MCF 10A (cell line): ENCODE data around the gene RPL15. TPM values are rescaled to one million over a fixed set of nuclear protein-coding genes. Genes with fewer than 3 reads are reported as not detected.

Experiments used
- BruUV-seq: library from RNA; stranded (reverse); fragments of 400-500 nt; replicated peaks from 2 replicates; lab custom pipeline; 2021; lab: Mats Ljungman, UMichigan
- CTCF ChIA-PET: fragments of 300-600 bp; sonication (Branson Sonifier 250); formaldehyde crosslinking; extraction: SDS; loops from one replicate; lab custom pipeline; 2021; ENCODE audit warnings: antibody characterized with exemption, inconsistent platforms; lab: Yijun Ruan, JAX
- POLR2A ChIA-PET: fragments of 300-600, 350-650 bp; sonication (Branson Sonifier 250); formaldehyde crosslinking; extraction: SDS; loops from one replicate; lab custom pipeline; 2020; ENCODE audit warnings: antibody characterized with exemption, inconsistent platforms; lab: Yijun Ruan, JAX
- DNase-seq: peaks from one replicate; pipeline ENCODE4 v3.0.0-alpha.2; 2018; ENCODE audit not compliant: unreplicated experiment
- H3K27ac Mint-ChIP-seq: one replicate; pipeline ENCODE4 v1.8.0; 2022; ENCODE audit warnings: mild to moderate bottlenecking, low read depth, mixed read lengths; ENCODE audit not compliant: unreplicated experiment
- H3K27me3 Mint-ChIP-seq: one replicate; pipeline ENCODE4 v1.8.0; 2022; ENCODE audit warnings: mixed read lengths; ENCODE audit not compliant: insufficient read depth, unreplicated experiment
- H3K36me3 Mint-ChIP-seq: one replicate; pipeline ENCODE4 v1.8.0; 2022; ENCODE audit warnings: mild to moderate bottlenecking, moderate library complexity, mixed read lengths; ENCODE audit not compliant: insufficient read depth, unreplicated experiment
- H3K4me1 Mint-ChIP-seq: one replicate; pipeline ENCODE4 v1.8.0; 2022; ENCODE audit warnings: mixed read lengths; ENCODE audit not compliant: insufficient read depth, unreplicated experiment
- H3K4me3 Mint-ChIP-seq: one replicate; pipeline ENCODE4 v1.8.0; 2022; ENCODE audit warnings: mild to moderate bottlenecking, moderate library complexity, mixed read lengths; ENCODE audit not compliant: unreplicated experiment
- H3K9me3 Mint-ChIP-seq: one replicate; pipeline ENCODE4 v1.8.0; 2022; ENCODE audit warnings: mixed read lengths; ENCODE audit not compliant: unreplicated experiment
- intact Hi-C: fragments of 100-400 bp; cut with micrococcal nuclease; formaldehyde crosslinking; loops from 2 replicates; pipeline ENCODE4 v1.14.1; 2022
- total RNA-seq: library from RNA; stranded (reverse); gene quantifications from 2 replicates; pipeline ENCODE4 v1.2.3, GENCODE V29; 2022
- TF ChIP-seq, protein P1 (sequence below): fragments of 200-600 bp; IDR thresholded peaks from one replicate; pipeline ENCODE4 v1.8.0; 2022; ENCODE audit warnings: antibody characterized with exemption, mild to moderate bottlenecking; ENCODE audit not compliant: unreplicated experiment

The RPL15 gene
- total RNA-seq, 1 experiment from 2014 or later, result 2,310 TPM

GRCh38 chr3:23932571-23932970, 15.6 kb downstream of the RPL15 start:
- CTCF ChIA-PET, result interaction anchor here (0.6 kb wide), 1 partner anchor 14 kb away, joined by 3 read pairs; no protein-coding TSS in a partner anchor
- BruUV-seq, result no TSS peak
- no peak overlapping the region for H3K27ac Mint-ChIP-seq

DNA sequence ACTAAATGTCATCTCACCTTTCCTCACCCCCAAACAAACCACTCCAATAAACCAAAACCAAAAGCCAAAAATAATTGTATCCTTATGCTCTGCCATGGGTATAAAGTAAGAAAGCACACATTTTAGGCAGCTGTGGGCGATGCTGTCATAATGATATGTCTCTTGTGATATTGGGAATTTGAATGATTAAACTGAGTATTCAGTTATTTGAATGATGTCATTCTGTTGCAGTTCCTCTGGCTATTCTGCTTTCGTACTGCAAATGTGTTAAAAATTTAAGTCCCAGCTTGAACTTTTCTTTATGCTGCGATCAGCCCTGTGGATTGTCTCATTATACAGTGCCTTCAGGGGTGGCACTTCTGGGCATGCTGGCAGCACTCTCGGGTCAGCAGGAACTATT, 17.3 kb downstream of the RPL15 start:
- CTCF ChIA-PET, result no interaction called here
- POLR2A ChIA-PET, result interaction anchor here (2.6 kb wide), 1 partner anchor 18 kb away, joined by 12 read pairs; the partner anchor contains the start of genes NKIRAS1 and RPL15
- Mint-ChIP-seq H3K4me1 (peaks cover 4% of the 10 kb centered on the region), H3K36me3 (no peaks in the 10 kb centered on the region), H3K27me3 (no peaks in the 10 kb centered on the region), H3K27ac (no peak overlapping the region), H3K4me3 (no peak overlapping the region), H3K9me3 (no peaks in the 10 kb centered on the region)
- TF ChIP-seq, protein P1, sequence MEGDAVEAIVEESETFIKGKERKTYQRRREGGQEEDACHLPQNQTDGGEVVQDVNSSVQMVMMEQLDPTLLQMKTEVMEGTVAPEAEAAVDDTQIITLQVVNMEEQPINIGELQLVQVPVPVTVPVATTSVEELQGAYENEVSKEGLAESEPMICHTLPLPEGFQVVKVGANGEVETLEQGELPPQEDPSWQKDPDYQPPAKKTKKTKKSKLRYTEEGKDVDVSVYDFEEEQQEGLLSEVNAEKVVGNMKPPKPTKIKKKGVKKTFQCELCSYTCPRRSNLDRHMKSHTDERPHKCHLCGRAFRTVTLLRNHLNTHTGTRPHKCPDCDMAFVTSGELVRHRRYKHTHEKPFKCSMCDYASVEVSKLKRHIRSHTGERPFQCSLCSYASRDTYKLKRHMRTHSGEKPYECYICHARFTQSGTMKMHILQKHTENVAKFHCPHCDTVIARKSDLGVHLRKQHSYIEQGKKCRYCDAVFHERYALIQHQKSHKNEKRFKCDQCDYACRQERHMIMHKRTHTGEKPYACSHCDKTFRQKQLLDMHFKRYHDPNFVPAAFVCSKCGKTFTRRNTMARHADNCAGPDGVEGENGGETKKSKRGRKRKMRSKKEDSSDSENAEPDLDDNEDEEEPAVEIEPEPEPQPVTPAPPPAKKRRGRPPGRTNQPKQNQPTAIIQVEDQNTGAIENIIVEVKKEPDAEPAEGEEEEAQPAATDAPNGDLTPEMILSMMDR, result no peak
- intact Hi-C loops, result no loop called here
- no TSS peak for BruUV-seq
- no peak for DNase-seq

More at GRCh38 chr3:23932571-23932970, 15.6 kb downstream of the RPL15 start:
- POLR2A ChIA-PET, result no interaction called here
- H3K9me3 Mint-ChIP-seq, result no peaks in the 10 kb centered on the region
- TF ChIP-seq, protein P1, result no peak
- DNase-seq, result no peak
- intact Hi-C loops, result no loop called here
- H3K27me3 Mint-ChIP-seq, result no peaks in the 10 kb centered on the region
- H3K4me1 Mint-ChIP-seq, result peaks cover 4% of the 10 kb centered on the region
- no peak overlapping the region for H3K4me3 Mint-ChIP-seq
- no peaks in the 10 kb centered on the region for H3K36me3 Mint-ChIP-seq

DNA sequence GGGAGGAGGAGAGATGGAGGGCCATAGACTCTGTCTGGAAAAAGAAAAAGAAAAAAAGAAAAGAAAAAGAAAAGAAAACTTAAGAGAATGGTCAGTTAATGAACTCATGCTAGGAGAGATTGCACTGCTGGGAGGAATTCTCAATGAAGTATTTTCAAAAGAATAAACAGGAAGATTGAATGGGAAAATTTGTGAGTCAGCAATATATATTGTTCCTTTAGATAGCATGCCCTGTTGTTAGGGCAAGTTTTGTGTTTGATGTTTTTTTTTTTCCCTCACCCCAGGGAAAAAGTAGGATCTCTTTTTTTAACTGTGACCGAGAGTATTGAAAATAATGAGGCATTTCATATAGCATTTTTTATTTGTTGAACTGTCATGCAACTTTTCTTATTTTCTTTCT, 20.4 kb downstream of the RPL15 start:
- POLR2A ChIA-PET, result no interaction called here
- CTCF ChIA-PET, result no interaction called here

GRCh38 chr3:23938688-23939087, 21.8 kb downstream of the RPL15 start:
- CTCF ChIA-PET, result no interaction called here
- Mint-ChIP-seq H3K4me3 (no peak overlapping the region), H3K27ac (no peak overlapping the region), H3K27me3 (no peaks in the 10 kb centered on the region), H3K4me1 (peaks cover 4% of the 10 kb centered on the region), H3K36me3 (no peaks in the 10 kb centered on the region), H3K9me3 (no peaks in the 10 kb centered on the region)
- TF ChIP-seq, protein P1, result no peak
- no TSS peak for BruUV-seq
- DNase-seq, result no peak
- intact Hi-C loops, result no loop called here
- POLR2A ChIA-PET, result no interaction called here

More for the DNA sequence above, 20.4 kb downstream of the RPL15 start:
- Mint-ChIP-seq H3K4me3 (no peak overlapping the region), H3K36me3 (no peaks in the 10 kb centered on the region), H3K9me3 (no peaks in the 10 kb centered on the region), H3K27ac (no peak overlapping the region), H3K4me1 (peaks cover 4% of the 10 kb centered on the region), H3K27me3 (no peaks in the 10 kb centered on the region)
- no TSS peak for BruUV-seq
- DNase-seq, result no peak
- TF ChIP-seq, protein P1, result no peak
- intact Hi-C loops, result no loop called here
